SK-N-SH treated with all-trans-retinoic acid at 6 μM for 48 hours (cell line): ENCODE data around the gene USP6NL.

Source experiments
- ATAC-seq: fragments of 200-7000 bp; cut with Tn5 transposase; 3 replicates; pipeline ENCODE4 v1.9.1; 2020; ENCODE audit warnings: mild to moderate bottlenecking, moderate library complexity
- ARNTL ChIP-seq: fragments of 450-650 bp; formaldehyde crosslinking; IDR thresholded peaks from 2 replicates; pipeline ENCODE4 v1.5.0; 2020; ENCODE audit warnings: low read depth, mild to moderate bottlenecking, moderate library complexity, borderline replicate concordance
- BACH2 ChIP-seq: fragments of 250-450 bp; sonication (Bioruptor Pico); IDR thresholded peaks from 2 replicates; pipeline ENCODE4 v1.9.0; 2021; ENCODE audit warnings: mild to moderate bottlenecking, borderline replicate concordance
- CREB5 ChIP-seq: fragments of 250-450 bp; sonication (Bioruptor Pico); IDR thresholded peaks from 2 replicates; pipeline ENCODE4 v1.5.1; 2020; ENCODE audit warnings: low read depth, mild to moderate bottlenecking, moderate library complexity
- CSDC2 ChIP-seq: fragments of 250-450 bp; sonication (Bioruptor Pico); IDR thresholded peaks from 2 replicates; pipeline ENCODE4 v1.5.0; 2020; ENCODE audit warnings: mild to moderate bottlenecking, moderate library complexity
- ESRRG ChIP-seq: fragments of 250-450 bp; sonication (Bioruptor Pico); IDR thresholded peaks from 2 replicates; pipeline ENCODE4 v1.6.1; 2021; ENCODE audit warnings: mild to moderate bottlenecking
- GLIS3 ChIP-seq: fragments of 250-450 bp; sonication (Bioruptor Pico); IDR thresholded peaks from 2 replicates; pipeline ENCODE4 v1.5.0; 2020; ENCODE audit warnings: mild to moderate bottlenecking, moderate library complexity
- ISL1 ChIP-seq: fragments of 250-450 bp; sonication (Bioruptor Pico); IDR thresholded peaks from 2 replicates; pipeline ENCODE4 v2.1.2; 2022; ENCODE audit warnings: mild to moderate bottlenecking, moderate library complexity
- OSR1 ChIP-seq: fragments of 250-450 bp; sonication (Bioruptor Pico); IDR thresholded peaks from 2 replicates; pipeline ENCODE4 v1.8.0; 2022; ENCODE audit warnings: moderate library complexity, mild to moderate bottlenecking, inconsistent platforms
- RARB ChIP-seq: fragments of 250-450 bp; sonication (Bioruptor Pico); IDR thresholded peaks from 2 replicates; pipeline ENCODE4 v1.8.0; 2021; ENCODE audit warnings: mild to moderate bottlenecking, moderate library complexity
- SNAI2 ChIP-seq: fragments of 250-450 bp; sonication (Bioruptor Pico); IDR thresholded peaks from 2 replicates; pipeline ENCODE4 v1.5.0; 2020; ENCODE audit warnings: mild to moderate bottlenecking, moderate library complexity
- TCF4 ChIP-seq: fragments of 250-450 bp; sonication (Bioruptor Pico); IDR thresholded peaks from 2 replicates; pipeline ENCODE4 v1.8.0; 2021; ENCODE audit warnings: mild to moderate bottlenecking, moderate library complexity, borderline replicate concordance
- TOX ChIP-seq: fragments of 250-450 bp; sonication (Bioruptor Pico); IDR thresholded peaks from 2 replicates; pipeline ENCODE4 v1.8.0; 2021; ENCODE audit warnings: mild to moderate bottlenecking, moderate library complexity, borderline replicate concordance
- ZC3H10 ChIP-seq: fragments of 250-450 bp; sonication (Bioruptor Pico); IDR thresholded peaks from 2 replicates; pipeline ENCODE4 v1.5.1; 2021; ENCODE audit warnings: mild to moderate bottlenecking, moderate library complexity
- ZFP3 ChIP-seq: fragments of 250-450 bp; sonication (Bioruptor Pico); IDR thresholded peaks from 2 replicates; pipeline ENCODE4 v1.5.0; 2020; ENCODE audit warnings: mild to moderate bottlenecking, moderate library complexity
- ZFP30 ChIP-seq: fragments of 450-650 bp; formaldehyde crosslinking; IDR thresholded peaks from 2 replicates; pipeline ENCODE4 v1.5.0; 2022; ENCODE audit warnings: mild to moderate bottlenecking, moderate library complexity
- ZNF565 ChIP-seq: fragments of 450-650 bp; formaldehyde crosslinking; conservative IDR thresholded peaks from 2 replicates; pipeline ENCODE4 v1.5.0; 2020; ENCODE audit warnings: low read depth, mild to moderate bottlenecking, moderate library complexity
- ZNF70 ChIP-seq: fragments of 450-650 bp; formaldehyde crosslinking; IDR thresholded peaks from 2 replicates; pipeline ENCODE4 v1.5.0; 2020; ENCODE audit warnings: mild to moderate bottlenecking, moderate library complexity
- TF ChIP-seq, protein P1 (sequence below): fragments of 250-450 bp; sonication (Bioruptor Pico); IDR thresholded peaks from 2 replicates; pipeline ENCODE4 v1.8.0; 2021; ENCODE audit warnings: low read depth, mild to moderate bottlenecking, moderate library complexity, borderline replicate concordance
- TF ChIP-seq, protein P2 (sequence below): fragments of 250-450 bp; sonication (Bioruptor Pico); IDR thresholded peaks from 2 replicates; pipeline ENCODE4 v1.8.0; 2020; ENCODE audit warnings: mild to moderate bottlenecking, moderate library complexity, borderline replicate concordance
- TF ChIP-seq, protein P3 (sequence below): fragments of 250-450 bp; sonication (Bioruptor Pico); IDR thresholded peaks from 2 replicates; pipeline ENCODE4 v1.5.1; 2021; ENCODE audit warnings: mild to moderate bottlenecking, moderate library complexity

Gene USP6NL

DNA sequence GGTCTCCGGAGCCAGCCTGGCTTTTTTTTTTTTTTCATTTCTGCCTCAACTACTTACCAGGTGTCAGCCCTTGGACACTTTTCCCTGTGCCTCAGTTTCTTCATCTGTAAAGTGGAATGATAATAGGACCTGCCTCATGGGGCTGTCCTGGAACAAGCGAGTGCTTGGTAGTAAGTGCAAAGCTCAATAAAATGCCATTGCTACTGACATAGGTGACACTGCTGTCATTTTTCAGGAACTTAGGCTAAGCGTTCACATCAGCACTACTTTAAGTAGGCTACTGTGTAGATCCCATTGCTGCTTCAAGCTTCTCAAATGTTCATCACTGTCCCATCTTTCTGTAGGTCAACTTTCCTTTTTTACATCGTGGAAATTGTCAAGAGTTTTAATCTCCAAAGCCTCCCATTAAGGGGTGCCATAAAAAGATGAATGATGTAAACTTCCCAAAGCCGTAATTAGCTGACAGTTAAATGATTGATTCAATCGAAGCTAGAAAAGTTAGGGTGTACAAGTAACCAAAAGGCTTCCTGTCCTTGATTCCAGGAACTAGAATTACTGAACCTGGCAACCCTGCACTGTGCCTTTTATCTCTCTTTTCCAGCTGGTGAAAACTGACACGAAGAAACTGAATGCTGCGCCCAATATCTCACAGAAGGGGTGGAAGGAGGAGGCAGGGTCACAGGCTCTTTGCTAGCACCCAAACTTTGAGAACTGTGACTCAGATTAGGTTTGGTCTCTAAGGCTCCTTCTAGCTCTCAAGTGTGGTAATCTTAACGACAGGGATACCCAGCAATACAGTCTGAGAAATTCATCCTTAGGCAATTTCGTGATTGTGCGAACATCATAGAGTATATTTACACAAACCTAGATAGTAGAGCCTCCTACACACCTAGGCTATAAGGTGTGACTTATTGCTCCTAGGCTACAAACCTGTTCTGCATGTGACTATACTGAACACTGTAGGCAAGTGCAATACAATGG, 861 bp upstream of the USP6NL start:
- no peak; the same call in 2 of the 3 replicates for ATAC-seq

GRCh38 chr10:11610826-11611247, 613 bp downstream of the USP6NL start:
- TF ChIP-seq, protein P1, sequence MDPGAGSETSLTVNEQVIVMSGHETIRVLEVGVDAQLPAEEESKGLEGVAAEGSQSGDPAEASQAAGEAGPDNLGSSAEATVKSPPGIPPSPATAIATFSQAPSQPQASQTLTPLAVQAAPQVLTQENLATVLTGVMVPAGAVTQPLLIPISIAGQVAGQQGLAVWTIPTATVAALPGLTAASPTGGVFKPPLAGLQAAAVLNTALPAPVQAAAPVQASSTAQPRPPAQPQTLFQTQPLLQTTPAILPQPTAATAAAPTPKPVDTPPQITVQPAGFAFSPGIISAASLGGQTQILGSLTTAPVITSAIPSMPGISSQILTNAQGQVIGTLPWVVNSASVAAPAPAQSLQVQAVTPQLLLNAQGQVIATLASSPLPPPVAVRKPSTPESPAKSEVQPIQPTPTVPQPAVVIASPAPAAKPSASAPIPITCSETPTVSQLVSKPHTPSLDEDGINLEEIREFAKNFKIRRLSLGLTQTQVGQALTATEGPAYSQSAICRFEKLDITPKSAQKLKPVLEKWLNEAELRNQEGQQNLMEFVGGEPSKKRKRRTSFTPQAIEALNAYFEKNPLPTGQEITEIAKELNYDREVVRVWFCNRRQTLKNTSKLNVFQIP (CRISPR knock-in tag), result no peak
- TF ChIP-seq, protein P2, sequence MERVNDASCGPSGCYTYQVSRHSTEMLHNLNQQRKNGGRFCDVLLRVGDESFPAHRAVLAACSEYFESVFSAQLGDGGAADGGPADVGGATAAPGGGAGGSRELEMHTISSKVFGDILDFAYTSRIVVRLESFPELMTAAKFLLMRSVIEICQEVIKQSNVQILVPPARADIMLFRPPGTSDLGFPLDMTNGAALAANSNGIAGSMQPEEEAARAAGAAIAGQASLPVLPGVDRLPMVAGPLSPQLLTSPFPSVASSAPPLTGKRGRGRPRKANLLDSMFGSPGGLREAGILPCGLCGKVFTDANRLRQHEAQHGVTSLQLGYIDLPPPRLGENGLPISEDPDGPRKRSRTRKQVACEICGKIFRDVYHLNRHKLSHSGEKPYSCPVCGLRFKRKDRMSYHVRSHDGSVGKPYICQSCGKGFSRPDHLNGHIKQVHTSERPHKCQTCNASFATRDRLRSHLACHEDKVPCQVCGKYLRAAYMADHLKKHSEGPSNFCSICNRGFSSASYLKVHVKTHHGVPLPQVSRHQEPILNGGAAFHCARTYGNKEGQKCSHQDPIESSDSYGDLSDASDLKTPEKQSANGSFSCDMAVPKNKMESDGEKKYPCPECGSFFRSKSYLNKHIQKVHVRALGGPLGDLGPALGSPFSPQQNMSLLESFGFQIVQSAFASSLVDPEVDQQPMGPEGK, result no peak
- TF ChIP-seq ZNF70 (CRISPR knock-in tag) (no peak), ZNF565 (CRISPR knock-in tag) (no peak), ZFP3 (CRISPR knock-in tag) (no peak), BACH2 (CRISPR knock-in tag) (no peak), ESRRG (no peak)
- TF ChIP-seq, all 23 proteins: peak for 0
- peak; percentile 28 for ATAC-seq

More for the DNA sequence above, 861 bp upstream of the USP6NL start:
- no peak for TF ChIP-seq CSDC2 (CRISPR knock-in tag)
- no peak for TF ChIP-seq ARNTL (CRISPR knock-in tag)
- no peak for TF ChIP-seq SNAI2
- TF ChIP-seq, protein P2, result no peak
- TF ChIP-seq, protein P3, sequence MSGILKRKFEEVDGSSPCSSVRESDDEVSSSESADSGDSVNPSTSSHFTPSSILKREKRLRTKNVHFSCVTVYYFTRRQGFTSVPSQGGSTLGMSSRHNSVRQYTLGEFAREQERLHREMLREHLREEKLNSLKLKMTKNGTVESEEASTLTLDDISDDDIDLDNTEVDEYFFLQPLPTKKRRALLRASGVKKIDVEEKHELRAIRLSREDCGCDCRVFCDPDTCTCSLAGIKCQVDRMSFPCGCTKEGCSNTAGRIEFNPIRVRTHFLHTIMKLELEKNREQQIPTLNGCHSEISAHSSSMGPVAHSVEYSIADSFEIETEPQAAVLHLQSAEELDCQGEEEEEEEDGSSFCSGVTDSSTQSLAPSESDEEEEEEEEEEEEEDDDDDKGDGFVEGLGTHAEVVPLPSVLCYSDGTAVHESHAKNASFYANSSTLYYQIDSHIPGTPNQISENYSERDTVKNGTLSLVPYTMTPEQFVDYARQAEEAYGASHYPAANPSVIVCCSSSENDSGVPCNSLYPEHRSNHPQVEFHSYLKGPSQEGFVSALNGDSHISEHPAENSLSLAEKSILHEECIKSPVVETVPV, result no peak
- no peak for TF ChIP-seq ZFP30 (CRISPR knock-in tag)
- no peak for TF ChIP-seq ZC3H10 (CRISPR knock-in tag)
- no peak for TF ChIP-seq ESRRG
- TF ChIP-seq OSR1 (CRISPR knock-in tag), result no peak

DNA sequence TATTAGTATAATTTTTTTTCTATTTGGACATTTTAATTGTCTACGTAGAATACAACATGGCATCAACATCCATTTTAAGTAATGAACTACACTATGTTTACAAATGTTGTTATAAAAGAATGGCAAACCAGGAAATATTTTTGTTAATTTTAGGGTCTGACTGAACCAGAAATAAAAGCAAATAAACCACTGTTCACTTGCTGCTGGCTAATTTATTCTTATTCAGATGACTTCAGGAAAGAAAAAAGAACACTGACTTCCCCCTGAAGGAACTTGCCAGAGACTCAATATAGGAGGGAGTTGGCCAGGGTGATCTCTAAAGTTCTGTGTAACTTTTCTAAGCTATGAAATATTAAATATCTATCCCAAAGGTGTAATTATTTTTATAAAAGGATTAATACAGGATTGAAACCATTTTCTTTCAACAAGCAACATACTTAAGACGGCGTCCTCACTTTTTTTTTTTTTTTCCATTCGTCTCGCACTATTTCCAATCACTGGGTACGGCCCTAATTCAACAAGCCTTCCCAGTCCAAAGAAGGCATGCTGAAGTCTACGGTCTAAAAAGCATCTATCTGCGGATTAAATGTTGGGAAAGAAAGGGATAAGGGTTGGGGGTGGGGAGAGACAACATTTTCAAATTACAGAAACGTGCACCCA, 1.2 kb downstream of the USP6NL start:
- peak; percentile 15; the same call in 2 of the 3 replicates for ATAC-seq
- no peak for TF ChIP-seq ZFP3 (CRISPR knock-in tag)
- no peak for TF ChIP-seq CREB5
- TF ChIP-seq ZFP30 (CRISPR knock-in tag), result no peak
- TF ChIP-seq, protein P1 (CRISPR knock-in tag), result no peak
- TF ChIP-seq BACH2 (CRISPR knock-in tag), result no peak
- TF ChIP-seq, protein P3, result no peak
- TF ChIP-seq CSDC2 (CRISPR knock-in tag), result no peak
- no peak for TF ChIP-seq ARNTL (CRISPR knock-in tag)
- TF ChIP-seq ZNF565 (CRISPR knock-in tag), result no peak
- no peak for TF ChIP-seq TCF4
- no peak for TF ChIP-seq TOX (CRISPR knock-in tag)
- no peak for TF ChIP-seq ISL1
- TF ChIP-seq RARB (CRISPR knock-in tag), result no peak
- TF ChIP-seq ZC3H10 (CRISPR knock-in tag), result no peak
- TF ChIP-seq GLIS3 (CRISPR knock-in tag), result no peak
- TF ChIP-seq OSR1 (CRISPR knock-in tag), result no peak
